ENCODE data around the gene ARHGAP44.

The ARHGAP44 gene

DNA sequence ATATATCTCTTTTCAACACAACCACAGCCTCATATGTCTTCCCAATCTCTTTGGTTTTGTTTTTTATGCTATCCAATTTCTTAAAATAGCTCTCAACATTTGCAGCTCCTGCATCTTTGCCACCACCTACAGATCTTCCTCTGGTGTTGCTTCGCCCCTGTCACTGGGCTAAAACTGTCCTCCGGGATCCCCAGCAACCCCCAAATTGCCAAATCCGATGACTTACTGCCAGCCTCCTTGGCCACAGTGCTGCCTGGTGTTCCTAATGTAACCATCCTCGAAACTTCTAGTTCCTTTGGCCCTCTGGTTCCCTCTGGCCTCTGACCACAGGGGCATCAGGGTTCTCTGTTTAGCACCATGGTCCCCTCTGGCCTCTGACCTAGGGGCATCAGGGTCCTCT lies 157.7 kb downstream of the ARHGAP44 start:
- Histone ChIP-seq H2BK12ac (ENCODE audit: low read length) (no peak overlapping the region), H3K79me1 (ENCODE audit: low read length) (no peaks in the 10 kb centered on the region), H2AK5ac (ENCODE audit: low read length) (no peak overlapping the region), H3K79me2 (ENCODE audit: control insufficient read depth, insufficient read depth, low read length, poor library complexity) (no peaks in the 10 kb centered on the region), H3K36me3 (ENCODE audit: control insufficient read depth in 1 of 2, insufficient read depth in 2 of 2, low read length in 2 of 2) (no peaks in the 10 kb centered on the region), H3K27me3 (ENCODE audit: insufficient read depth, low read length) (no peaks in the 10 kb centered on the region), H3K23ac (ENCODE audit: low read length) (no peak overlapping the region), H2BK5ac (ENCODE audit: low read depth, low read length, poor library complexity) (no peak overlapping the region), H4K91ac (ENCODE audit: low read depth, low read length) (no peak overlapping the region), H2AFZ (ENCODE audit: insufficient read depth, low read length, poor library complexity) (no peak overlapping the region), H3K14ac (ENCODE audit: low read length) (no peak overlapping the region), H3K4me3 (ENCODE audit: low read depth, low read length) (no peak overlapping the region), H3K9me3 (ENCODE audit: insufficient read depth, low read depth, low read length) (no peaks in the 10 kb centered on the region), H2BK120ac (ENCODE audit: insufficient read depth, low read length, poor library complexity) (no peak overlapping the region), H4K8ac (ENCODE audit: low read depth, low read length) (no peak overlapping the region), H4K12ac (ENCODE audit: low read depth, low read length) (no peak overlapping the region), H3K4me2 (ENCODE audit: low read length) (no peak overlapping the region), H3K4ac (ENCODE audit: low read depth, low read length) (no peak overlapping the region), H3K27ac (ENCODE audit: low read depth, low read length) (no peak overlapping the region), H3K4me1 (ENCODE audit: control insufficient read depth in 1 of 2, insufficient read depth in 2 of 2, low read length in 2 of 2) (no peaks in the 10 kb centered on the region), H3K18ac (ENCODE audit: low read length) (no peak overlapping the region), H3K9ac (ENCODE audit: low read length) (no peak overlapping the region)
- WGBS (ENCODE audit: extremely low coverage, insufficient coverage, insufficient read length) = no CpG with 5 or more reads among the region's 4 CpGs
- no peak for DNase-seq

DNA sequence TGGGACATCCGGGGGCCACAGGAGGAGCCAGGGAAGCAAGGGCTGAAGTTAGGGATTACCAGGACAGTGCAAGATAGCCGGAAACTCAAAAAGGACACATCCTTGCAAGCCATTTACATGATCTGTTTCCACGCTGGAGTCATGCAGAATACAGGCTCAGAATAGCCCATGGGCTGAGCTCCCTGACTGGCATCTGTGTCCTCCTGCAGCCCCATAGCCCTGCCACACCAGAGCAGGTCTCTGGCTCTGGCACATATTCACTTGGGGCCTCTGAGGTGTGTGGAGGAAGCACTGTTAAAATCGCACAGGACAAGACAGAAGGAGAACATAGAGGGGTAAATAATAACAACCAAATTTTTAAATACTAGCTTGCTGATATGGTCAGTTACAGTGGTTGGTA lies 162.7 kb downstream of the ARHGAP44 start:
- H3K9ac ChIP-seq (ENCODE audit: low read length) = no peak overlapping the region
- WGBS (ENCODE audit: extremely low coverage, insufficient coverage, insufficient read length) = no CpG with 5 or more reads among the region's 4 CpGs

DNA sequence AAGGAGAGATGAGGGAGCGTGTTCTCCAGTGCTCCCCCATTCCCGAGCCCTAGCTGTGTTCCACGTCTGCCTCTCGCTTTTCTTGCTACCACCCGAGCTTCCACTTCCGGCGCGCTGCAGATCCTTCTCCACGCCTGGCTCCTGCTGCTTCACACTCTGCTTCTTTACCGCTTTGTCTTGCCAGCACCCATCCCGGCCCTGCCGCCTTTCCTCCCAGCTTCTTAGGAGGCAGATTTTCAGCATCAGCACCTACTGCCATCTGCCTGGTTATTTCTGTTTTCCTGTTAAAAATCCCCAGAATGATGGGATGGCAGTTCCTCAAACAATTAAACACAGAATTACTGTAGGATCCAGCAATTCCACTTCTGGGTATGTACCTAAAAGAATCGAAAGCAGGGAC lies 163.9 kb downstream of the ARHGAP44 start:
- Histone ChIP-seq H3K27me3 (ENCODE audit: insufficient read depth, low read length) (no peaks in the 10 kb centered on the region), H2AK5ac (ENCODE audit: low read length) (no peak overlapping the region), H3K4ac (ENCODE audit: low read depth, low read length) (no peak overlapping the region), H4K91ac (ENCODE audit: low read depth, low read length) (no peak overlapping the region), H3K14ac (ENCODE audit: low read length) (no peak overlapping the region), H3K4me2 (ENCODE audit: low read length) (no peak overlapping the region), H2BK120ac (ENCODE audit: insufficient read depth, low read length, poor library complexity) (no peak overlapping the region), H3K79me2 (ENCODE audit: control insufficient read depth, insufficient read depth, low read length, poor library complexity) (no peaks in the 10 kb centered on the region), H2BK12ac (ENCODE audit: low read length) (no peak overlapping the region), H3K23ac (ENCODE audit: low read length) (no peak overlapping the region), H3K79me1 (ENCODE audit: low read length) (no peaks in the 10 kb centered on the region), H3K36me3 (ENCODE audit: control insufficient read depth in 1 of 2, insufficient read depth in 2 of 2, low read length in 2 of 2) (peaks cover 0 to 5% of the 10 kb centered on the region in 2 experiments), H3K4me1 (ENCODE audit: control insufficient read depth in 1 of 2, insufficient read depth in 2 of 2, low read length in 2 of 2) (no peaks in the 10 kb centered on the region), H4K8ac (ENCODE audit: low read depth, low read length) (no peak overlapping the region), H2AFZ (ENCODE audit: insufficient read depth, low read length, poor library complexity) (no peak overlapping the region), H3K18ac (ENCODE audit: low read length) (no peak overlapping the region), H4K12ac (ENCODE audit: low read depth, low read length) (no peak overlapping the region), H3K27ac (ENCODE audit: low read depth, low read length) (no peak overlapping the region), H3K4me3 (ENCODE audit: low read depth, low read length) (no peak overlapping the region), H3K9me3 (ENCODE audit: insufficient read depth, low read depth, low read length) (peaks cover 4% of the 10 kb centered on the region), H3K9ac (ENCODE audit: low read length) (no peak overlapping the region), H2BK5ac (ENCODE audit: low read depth, low read length, poor library complexity) (no peak overlapping the region)
- no CpG with 5 or more reads among the region's 13 CpGs for WGBS (ENCODE audit: extremely low coverage, insufficient coverage, insufficient read length)
- DNase-seq = no peak

More for the DNA sequence above, 162.7 kb downstream of the ARHGAP44 start:
- H3K4me1 ChIP-seq (ENCODE audit: control insufficient read depth in 1 of 2, insufficient read depth in 2 of 2, low read length in 2 of 2) = no peaks in the 10 kb centered on the region
- no peaks in the 10 kb centered on the region for H3K79me1 ChIP-seq (ENCODE audit: low read length)
- no peak overlapping the region for H2AFZ ChIP-seq (ENCODE audit: insufficient read depth, low read length, poor library complexity)
- peaks cover 4% of the 10 kb centered on the region for H3K9me3 ChIP-seq (ENCODE audit: insufficient read depth, low read depth, low read length)
- H3K18ac ChIP-seq (ENCODE audit: low read length) = no peak overlapping the region
- no peak overlapping the region for H2AK5ac ChIP-seq (ENCODE audit: low read length)
- no peaks in the 10 kb centered on the region for H3K79me2 ChIP-seq (ENCODE audit: control insufficient read depth, insufficient read depth, low read length, poor library complexity)
- H3K27me3 ChIP-seq (ENCODE audit: insufficient read depth, low read length) = no peaks in the 10 kb centered on the region
- H2BK5ac ChIP-seq (ENCODE audit: low read depth, low read length, poor library complexity) = no peak overlapping the region
- H2BK120ac ChIP-seq (ENCODE audit: insufficient read depth, low read length, poor library complexity) = no peak overlapping the region
- no peak overlapping the region for H4K12ac ChIP-seq (ENCODE audit: low read depth, low read length)
- H3K36me3 ChIP-seq (ENCODE audit: control insufficient read depth in 1 of 2, insufficient read depth in 2 of 2, low read length in 2 of 2) = peaks cover 0 to 5% of the 10 kb centered on the region in 2 experiments
- no peak overlapping the region for H3K14ac ChIP-seq (ENCODE audit: low read length)
- H3K23ac ChIP-seq (ENCODE audit: low read length) = peak overlapping the region; percentile 25
- no peak overlapping the region for H3K4ac ChIP-seq (ENCODE audit: low read depth, low read length)
- H4K8ac ChIP-seq (ENCODE audit: low read depth, low read length) = no peak overlapping the region
- H3K4me2 ChIP-seq (ENCODE audit: low read length) = no peak overlapping the region
- no peak overlapping the region for H2BK12ac ChIP-seq (ENCODE audit: low read length)
- DNase-seq = no peak
- H4K91ac ChIP-seq (ENCODE audit: low read depth, low read length) = no peak overlapping the region
- no peak overlapping the region for H3K27ac ChIP-seq (ENCODE audit: low read depth, low read length)
- no peak overlapping the region for H3K4me3 ChIP-seq (ENCODE audit: low read depth, low read length)

DNA sequence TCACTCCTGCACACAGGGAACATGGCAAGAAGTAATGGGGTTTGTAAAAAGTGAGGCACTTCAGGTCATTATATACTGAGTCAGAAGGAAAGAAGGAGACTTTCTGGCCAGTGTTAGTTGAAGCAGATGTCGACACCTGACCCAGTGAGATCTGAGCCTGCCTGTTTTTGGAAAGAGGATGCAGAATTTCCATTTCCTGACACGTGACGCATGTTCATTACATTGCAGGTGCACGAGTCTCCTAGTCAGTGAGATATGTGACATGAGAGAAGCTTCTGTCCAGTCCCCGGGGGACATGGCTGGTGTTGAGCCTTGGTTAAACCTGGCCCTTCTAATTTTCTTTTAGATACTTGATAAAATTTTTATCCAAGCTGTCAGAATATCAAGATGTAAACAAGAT lies 166.2 kb downstream of the ARHGAP44 start:
- no peak overlapping the region for H4K12ac ChIP-seq (ENCODE audit: low read depth, low read length)

More for the DNA sequence above, 166.2 kb downstream of the ARHGAP44 start:
- peaks cover 4% of the 10 kb centered on the region for H3K9me3 ChIP-seq (ENCODE audit: insufficient read depth, low read depth, low read length)
- H3K4ac ChIP-seq (ENCODE audit: low read depth, low read length) = no peak overlapping the region
- no peak overlapping the region for H2BK120ac ChIP-seq (ENCODE audit: insufficient read depth, low read length, poor library complexity)
- peaks cover 0 to 5% of the 10 kb centered on the region in 2 experiments for H3K36me3 ChIP-seq (ENCODE audit: control insufficient read depth in 1 of 2, insufficient read depth in 2 of 2, low read length in 2 of 2)
- no peak overlapping the region for H4K91ac ChIP-seq (ENCODE audit: low read depth, low read length)
- H3K79me2 ChIP-seq (ENCODE audit: control insufficient read depth, insufficient read depth, low read length, poor library complexity) = no peaks in the 10 kb centered on the region
- WGBS (ENCODE audit: extremely low coverage, insufficient coverage, insufficient read length) = no CpG with 5 or more reads among the region's 5 CpGs
- H2BK12ac ChIP-seq (ENCODE audit: low read length) = no peak overlapping the region
- H3K4me2 ChIP-seq (ENCODE audit: low read length) = no peak overlapping the region
- no peak overlapping the region for H3K9ac ChIP-seq (ENCODE audit: low read length)
- H3K14ac ChIP-seq (ENCODE audit: low read length) = no peak overlapping the region
- H2AFZ ChIP-seq (ENCODE audit: insufficient read depth, low read length, poor library complexity) = no peak overlapping the region
- no peak overlapping the region for H3K4me3 ChIP-seq (ENCODE audit: low read depth, low read length)
- no peak overlapping the region for H3K18ac ChIP-seq (ENCODE audit: low read length)
- H4K8ac ChIP-seq (ENCODE audit: low read depth, low read length) = no peak overlapping the region
- H3K4me1 ChIP-seq (ENCODE audit: control insufficient read depth in 1 of 2, insufficient read depth in 2 of 2, low read length in 2 of 2) = no peaks in the 10 kb centered on the region
- H3K27ac ChIP-seq (ENCODE audit: low read depth, low read length) = no peak overlapping the region
- no peaks in the 10 kb centered on the region for H3K79me1 ChIP-seq (ENCODE audit: low read length)
- H3K23ac ChIP-seq (ENCODE audit: low read length) = no peak overlapping the region
- no peak overlapping the region for H2AK5ac ChIP-seq (ENCODE audit: low read length)
- no peak overlapping the region for H2BK5ac ChIP-seq (ENCODE audit: low read depth, low read length, poor library complexity)
- no peaks in the 10 kb centered on the region for H3K27me3 ChIP-seq (ENCODE audit: insufficient read depth, low read length)
- DNase-seq = no peak
